Activated naive CD4-positive, alpha-beta T cell treated with anti-CD3 and anti-CD28 coated beads, Interleukin-2, amount 10 ng/mL, durations not matched to agents 7 days and 5 days (primary cell): Measurements from ENCODE around the gene ATRN.

ENCODE experiments used
- CTCF ChIA-PET: fragments of 350-600 bp; sonication (Branson Sonifier 250); formaldehyde crosslinking; loops from one replicate; lab custom pipeline; 2021; ENCODE audit warnings: antibody characterized with exemption; lab: Charles Lee
- DNase-seq: peaks from one replicate; pipeline ENCODE4 v3.0.0-alpha.2; 2020
- H3K27ac Mint-ChIP-seq: one replicate; pipeline ENCODE4 v1.8.0; 2021; ENCODE audit warnings: mild to moderate bottlenecking, moderate library complexity, mixed read lengths
- H3K27me3 Mint-ChIP-seq: one replicate; pipeline ENCODE4 v1.8.0; 2021; ENCODE audit warnings: mild to moderate bottlenecking, mixed read lengths
- H3K36me3 Mint-ChIP-seq: one replicate; pipeline ENCODE4 v1.8.0; 2021; ENCODE audit warnings: mixed read lengths
- H3K4me1 Mint-ChIP-seq: one replicate; pipeline ENCODE4 v1.8.0; 2021; ENCODE audit warnings: mixed read lengths
- H3K4me3 Mint-ChIP-seq: one replicate; pipeline ENCODE4 v1.8.0; 2021; ENCODE audit warnings: mild to moderate bottlenecking, moderate library complexity, mixed read lengths
- H3K9me3 Mint-ChIP-seq: one replicate; pipeline ENCODE4 v1.8.0; 2021; ENCODE audit warnings: mixed read lengths

ATRN gene

GRCh38 chr20:3647473-3647872 is 176.7 kb downstream of the ATRN start:
- CTCF ChIA-PET: interaction anchor here (0.7 to 1.6 kb wide), 3 partner anchors 28 to 118 kb away, joined by 3 read pairs; no protein-coding TSS in a partner anchor
- no peak for DNase-seq
- Mint-ChIP-seq H3K4me1 (peaks cover 3% of the 10 kb centered on the region), H3K27ac (no peak overlapping the region), H3K9me3 (no peaks in the 10 kb centered on the region), H3K27me3 (no peaks in the 10 kb centered on the region), H3K36me3 (peaks cover 2% of the 10 kb centered on the region), H3K4me3 (no peak overlapping the region)

- H3K27me3 Mint-ChIP-seq: peaks cover 4% of the 10 kb centered on the region
- peaks cover 2% of the 10 kb centered on the region for H3K36me3 Mint-ChIP-seq
Measured at GRCh38 chr20:3648951-3649350, 178.1 kb downstream of the ATRN start.

GRCh38 chr20:3651204-3651962 is 180.6 kb downstream of the ATRN start:
- Mint-ChIP-seq H3K4me1 (peaks cover 14% of the 10 kb centered on the region), H3K27me3 (peaks cover 22% of the 10 kb centered on the region), H3K9me3 (peaks cover 2% of the 10 kb centered on the region), H3K36me3 (no peaks in the 10 kb centered on the region), H3K27ac (no peak overlapping the region), H3K4me3 (no peak overlapping the region)
- CTCF ChIA-PET: no interaction called here
- no peak for DNase-seq

More at GRCh38 chr20:3648951-3649350, 178.1 kb downstream of the ATRN start:
- H3K9me3 Mint-ChIP-seq: peaks cover 2% of the 10 kb centered on the region
- CTCF ChIA-PET: no interaction called here
- H3K4me1 Mint-ChIP-seq: peaks cover 14% of the 10 kb centered on the region
- no peak overlapping the region for H3K4me3 Mint-ChIP-seq
- H3K27ac Mint-ChIP-seq: no peak overlapping the region
- no peak for DNase-seq

GRCh38 chr20:3652221-3652620 is 181.4 kb downstream of the ATRN start:
- H3K27ac Mint-ChIP-seq: no peak overlapping the region
- H3K4me3 Mint-ChIP-seq: no peak overlapping the region
- peaks cover 14% of the 10 kb centered on the region for H3K4me1 Mint-ChIP-seq
- CTCF ChIA-PET: interaction anchor here (1.0 kb wide), 1 partner anchor 89 kb away, joined by 3 read pairs; no protein-coding TSS in a partner anchor
- peaks cover 26% of the 10 kb centered on the region for H3K27me3 Mint-ChIP-seq
- H3K36me3 Mint-ChIP-seq: no peaks in the 10 kb centered on the region
- DNase-seq: no peak
- H3K9me3 Mint-ChIP-seq: peaks cover 2% of the 10 kb centered on the region

GRCh38 chr20:3652676-3653596 is 182.1 kb downstream of the ATRN start:
- H3K27me3 Mint-ChIP-seq: peaks cover 32% of the 10 kb centered on the region
- H3K36me3 Mint-ChIP-seq: no peaks in the 10 kb centered on the region
- H3K4me3 Mint-ChIP-seq: no peak overlapping the region
- DNase-seq: no peak
- H3K27ac Mint-ChIP-seq: no peak overlapping the region
- H3K4me1 Mint-ChIP-seq: peaks cover 14% of the 10 kb centered on the region
- CTCF ChIA-PET: interaction anchor here (0.8 to 1.0 kb wide), 2 partner anchors 24 to 90 kb away, joined by 3 to 4 read pairs; no protein-coding TSS in a partner anchor
- peaks cover 2% of the 10 kb centered on the region for H3K9me3 Mint-ChIP-seq

GRCh38 chr20:3653921-3654320 is 183.1 kb downstream of the ATRN start:
- DNase-seq: no peak
- Mint-ChIP-seq H3K27ac (no peak overlapping the region), H3K4me3 (no peak overlapping the region), H3K36me3 (no peaks in the 10 kb centered on the region), H3K4me1 (peaks cover 17% of the 10 kb centered on the region), H3K27me3 (peaks cover 42% of the 10 kb centered on the region), H3K9me3 (peaks cover 2% of the 10 kb centered on the region)
- CTCF ChIA-PET: interaction anchor here (1.6 kb wide), 1 partner anchor 56 kb away, joined by 4 read pairs; no protein-coding TSS in a partner anchor

GRCh38 chr20:3654326-3655130 is 183.7 kb downstream of the ATRN start:
- H3K4me3 Mint-ChIP-seq: no peak overlapping the region
- CTCF ChIA-PET: interaction anchor here (1.6 kb wide), 1 partner anchor 56 kb away, joined by 4 read pairs; no protein-coding TSS in a partner anchor
- peaks cover 2% of the 10 kb centered on the region for H3K9me3 Mint-ChIP-seq
- DNase-seq: no peak
- H3K4me1 Mint-ChIP-seq: peaks cover 23% of the 10 kb centered on the region
- H3K27ac Mint-ChIP-seq: no peak overlapping the region
- H3K36me3 Mint-ChIP-seq: no peaks in the 10 kb centered on the region
- peaks cover 48% of the 10 kb centered on the region for H3K27me3 Mint-ChIP-seq

- H3K4me3 Mint-ChIP-seq: no peak overlapping the region
- H3K36me3 Mint-ChIP-seq: no peaks in the 10 kb centered on the region
- no peak overlapping the region for H3K27ac Mint-ChIP-seq
- peaks cover 53% of the 10 kb centered on the region for H3K27me3 Mint-ChIP-seq
- peaks cover 2% of the 10 kb centered on the region for H3K9me3 Mint-ChIP-seq
- DNase-seq: no peak
- CTCF ChIA-PET: interaction anchor here (1.6 kb wide), 1 partner anchor 55 kb away, joined by 4 read pairs; no protein-coding TSS in a partner anchor
- peaks cover 25% of the 10 kb centered on the region for H3K4me1 Mint-ChIP-seq
Measured at GRCh38 chr20:3655131-3655405, 184.2 kb downstream of the ATRN start.

GRCh38 chr20:3658019-3658715 is 187.3 kb downstream of the ATRN start:
- H3K27ac Mint-ChIP-seq: no peak overlapping the region
- H3K27me3 Mint-ChIP-seq: peaks cover 83% of the 10 kb centered on the region
- no peaks in the 10 kb centered on the region for H3K36me3 Mint-ChIP-seq
- H3K9me3 Mint-ChIP-seq: peaks cover 2% of the 10 kb centered on the region
- no peak for DNase-seq
- peaks cover 20% of the 10 kb centered on the region for H3K4me1 Mint-ChIP-seq
- no peak overlapping the region for H3K4me3 Mint-ChIP-seq
- CTCF ChIA-PET: interaction anchor here (1.0 to 2.3 kb wide), 4 partner anchors 18 to 90 kb away, joined by 3 to 10 read pairs (median 4); no protein-coding TSS in a partner anchor

GRCh38 chr20:3658716-3659491 is 188.1 kb downstream of the ATRN start:
- H3K27ac Mint-ChIP-seq: no peak overlapping the region
- no peak for DNase-seq
- H3K27me3 Mint-ChIP-seq: peaks cover 88% of the 10 kb centered on the region
- H3K4me3 Mint-ChIP-seq: no peak overlapping the region
- CTCF ChIA-PET: interaction anchor here (0.8 to 2.3 kb wide), 5 partner anchors 17 to 89 kb away, joined by 3 to 10 read pairs (median 3); no protein-coding TSS in a partner anchor
- no peaks in the 10 kb centered on the region for H3K36me3 Mint-ChIP-seq
- no peaks in the 10 kb centered on the region for H3K9me3 Mint-ChIP-seq
- H3K4me1 Mint-ChIP-seq: peaks cover 15% of the 10 kb centered on the region

GRCh38 chr20:3659492-3660261 is 188.9 kb downstream of the ATRN start:
- no peaks in the 10 kb centered on the region for H3K9me3 Mint-ChIP-seq
- H3K27me3 Mint-ChIP-seq: peaks cover 91% of the 10 kb centered on the region
- DNase-seq: no peak
- no peaks in the 10 kb centered on the region for H3K36me3 Mint-ChIP-seq
- CTCF ChIA-PET: interaction anchor here (0.8 to 2.3 kb wide), 4 partner anchors 16 to 51 kb away, joined by 3 to 10 read pairs (median 4); no protein-coding TSS in a partner anchor
- no peak overlapping the region for H3K27ac Mint-ChIP-seq
- H3K4me1 Mint-ChIP-seq: peaks cover 15% of the 10 kb centered on the region
- peak overlapping the region; percentile 33 for H3K4me3 Mint-ChIP-seq
